Neural crest cell (in vitro differentiated cells): ENCODE results near the gene HBM. TPM values are rescaled to one million over a fixed set of nuclear protein-coding genes. Genes with fewer than 3 reads are reported as not detected.
"Not testable (repeated sequence)": the region's sequence is repeated elsewhere in the genome, so short reads cannot be mapped to it uniquely, and the experiment has no call there.

Experiments
- DNase-seq: peaks from one replicate; pipeline ENCODE4 v3.0.0; 2021; ENCODE audit warnings: low read depth, mixed read lengths, low spot score
- H3K27ac Mint-ChIP-seq: one replicate; pipeline ENCODE4 v1.8.0; 2021; ENCODE audit warnings: mild to moderate bottlenecking, mixed read lengths; ENCODE audit not compliant: unreplicated experiment
- H3K27me3 Mint-ChIP-seq: 2 replicates; pipeline ENCODE4 v1.8.0; 2021; ENCODE audit warnings: low read depth, mild to moderate bottlenecking, mixed read lengths
- H3K36me3 Mint-ChIP-seq: 2 replicates; pipeline ENCODE4 v1.8.0; 2021; ENCODE audit warnings: low read depth, mild to moderate bottlenecking, mixed read lengths
- H3K4me1 Mint-ChIP-seq: 2 replicates; pipeline ENCODE4 v1.8.0; 2021; ENCODE audit warnings: mixed read lengths
- H3K4me3 Mint-ChIP-seq: one replicate; pipeline ENCODE4 v1.8.0; 2021; ENCODE audit warnings: mild to moderate bottlenecking, mixed read lengths
- H3K9me3 Mint-ChIP-seq: 2 replicates; pipeline ENCODE4 v1.8.0; 2021; ENCODE audit warnings: mixed read lengths
- CTCF ChIP-seq: fragments of 200-600 bp; sonication (generic); conservative IDR thresholded peaks from 2 replicates; pipeline ENCODE4 v1.5.0; 2021; ENCODE audit warnings: antibody characterized with exemption, mild to moderate bottlenecking
- total RNA-seq: library from RNA; stranded (reverse); gene quantifications from 2 replicates; pipeline ENCODE4 v1.2.1, GENCODE V29; 2021

Gene HBM
- total RNA-seq, 1 donor from 2014 or later = not detected

- no peak for TF ChIP-seq CTCF
- no peaks in the 10 kb centered on the region for H3K36me3 Mint-ChIP-seq
- no peaks in the 10 kb centered on the region for H3K4me1 Mint-ChIP-seq
- no peaks in the 10 kb centered on the region for H3K9me3 Mint-ChIP-seq
- no peaks in the 10 kb centered on the region for H3K27me3 Mint-ChIP-seq
- no peak overlapping the region for H3K27ac Mint-ChIP-seq
- DNase-seq = no peak
- no peak overlapping the region for H3K4me3 Mint-ChIP-seq
Measured at GRCh38 chr16:119295-119694, 46.5 kb upstream of the HBM start.

DNA sequence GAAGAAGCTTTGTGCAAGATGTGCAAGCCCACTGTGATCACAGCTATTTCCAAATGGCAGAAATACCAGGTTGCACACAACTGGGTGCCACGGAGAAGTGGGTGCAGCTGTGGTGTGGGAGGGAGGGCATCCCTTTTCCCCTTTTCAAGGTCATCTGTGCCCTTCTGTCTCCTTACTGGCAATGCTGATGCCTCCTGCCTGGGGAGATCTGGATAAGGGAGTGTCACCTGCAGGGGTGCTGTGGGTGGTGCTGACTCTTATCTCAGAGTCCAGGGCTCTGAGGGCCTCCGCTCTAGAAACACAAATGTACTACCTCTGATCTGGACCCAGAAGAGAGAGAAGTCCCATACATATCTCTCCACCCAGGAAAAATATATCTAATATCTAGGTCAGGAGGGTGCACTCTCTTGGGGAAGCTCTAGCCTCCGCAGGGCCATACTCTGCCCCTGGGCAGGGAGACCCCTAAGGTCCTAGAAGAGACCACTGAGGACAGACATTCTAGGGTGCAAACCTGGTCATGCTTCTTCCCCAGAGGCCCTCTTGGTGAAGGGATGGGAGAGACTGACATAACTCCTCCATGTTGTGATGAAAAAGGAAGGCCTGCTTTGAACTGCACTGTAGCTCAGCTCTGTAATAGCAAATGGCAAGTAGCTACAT is 45.8 kb upstream of the HBM start:
- Mint-ChIP-seq H3K36me3 (no peaks in the 10 kb centered on the region), H3K4me3 (no peak overlapping the region), H3K27ac (no peak overlapping the region), H3K4me1 (no peaks in the 10 kb centered on the region), H3K9me3 (no peaks in the 10 kb centered on the region), H3K27me3 (no peaks in the 10 kb centered on the region)
- TF ChIP-seq CTCF = no peak
- no peak for DNase-seq

- H3K27ac Mint-ChIP-seq = peak overlapping the region; percentile 43
Measured at GRCh38 chr16:120756-121155, 45.0 kb upstream of the HBM start.

DNA sequence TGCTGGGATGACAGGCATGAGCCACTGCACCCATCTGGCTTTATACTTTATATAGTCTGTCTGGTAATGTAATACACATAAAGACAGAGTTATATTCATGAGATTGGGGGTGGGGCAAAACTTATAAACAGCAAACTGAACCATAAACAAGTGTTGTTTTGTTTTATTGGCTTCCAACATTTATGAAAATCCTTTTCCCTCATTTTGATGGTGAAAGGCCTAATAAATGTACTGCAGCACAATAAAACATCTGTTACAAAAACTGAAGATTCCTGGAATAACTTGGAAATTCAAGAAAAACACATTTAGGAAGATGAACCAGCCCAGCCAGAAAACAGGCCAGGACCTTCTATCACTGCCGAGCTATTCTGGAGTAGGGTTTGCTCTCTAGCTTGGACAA is 43.4 kb upstream of the HBM start:
- Mint-ChIP-seq H3K4me1 (no peaks in the 10 kb centered on the region), H3K27ac (no peak overlapping the region)

More at GRCh38 chr16:120756-121155, 45.0 kb upstream of the HBM start:
- TF ChIP-seq CTCF = no peak
- Mint-ChIP-seq H3K9me3 (no peaks in the 10 kb centered on the region), H3K4me3 (no peak overlapping the region), H3K36me3 (no peaks in the 10 kb centered on the region), H3K27me3 (no peaks in the 10 kb centered on the region), H3K4me1 (no peaks in the 10 kb centered on the region)
- DNase-seq = no peak

DNA sequence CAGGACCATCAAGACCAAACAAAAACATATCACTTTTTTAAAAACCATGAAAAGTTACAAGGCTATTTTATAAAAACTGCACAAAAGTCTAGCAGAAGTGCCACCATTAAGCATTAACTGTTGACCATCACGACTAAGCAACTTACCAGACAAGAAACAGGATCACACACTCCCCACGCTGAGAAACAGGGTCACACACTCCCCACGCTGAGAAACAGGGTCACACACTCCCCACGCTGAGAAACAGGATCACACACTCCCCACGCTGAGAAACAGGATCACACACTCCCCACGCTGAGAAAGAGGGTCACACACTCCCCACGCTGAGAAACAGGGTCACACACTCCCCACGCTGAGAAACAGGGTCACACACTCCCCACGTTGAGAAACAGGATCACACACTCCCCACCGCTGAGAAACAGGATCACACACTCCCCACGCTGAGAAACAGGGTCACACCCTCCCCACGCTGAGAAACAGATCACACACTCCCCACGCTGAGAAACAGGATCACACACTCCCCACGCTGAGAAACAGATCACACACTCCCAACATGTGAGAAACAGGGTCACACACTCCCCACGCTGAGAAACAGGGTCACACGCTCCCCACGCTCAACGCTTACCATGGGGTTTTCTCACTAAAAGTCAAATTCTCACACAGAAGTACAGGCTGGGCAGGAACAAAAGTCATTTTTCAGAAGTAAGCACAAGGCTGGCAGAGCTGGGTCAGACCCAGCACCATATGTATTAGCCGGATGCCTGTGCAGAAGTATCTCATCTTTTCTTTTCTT is 42.0 kb upstream of the HBM start:
- not testable (repeated sequence) for H3K27me3 Mint-ChIP-seq, H3K4me1 Mint-ChIP-seq, DNase-seq, H3K9me3 Mint-ChIP-seq, H3K36me3 Mint-ChIP-seq, H3K4me3 Mint-ChIP-seq
- peak overlapping the region; percentile 5 for H3K27ac Mint-ChIP-seq

More for the DNA sequence above, 43.4 kb upstream of the HBM start:
- H3K4me3 Mint-ChIP-seq = no peak overlapping the region
- no peak for TF ChIP-seq CTCF
- H3K27me3 Mint-ChIP-seq = no peaks in the 10 kb centered on the region
- H3K9me3 Mint-ChIP-seq = no peaks in the 10 kb centered on the region
- DNase-seq = no peak
- no peaks in the 10 kb centered on the region for H3K36me3 Mint-ChIP-seq

DNA sequence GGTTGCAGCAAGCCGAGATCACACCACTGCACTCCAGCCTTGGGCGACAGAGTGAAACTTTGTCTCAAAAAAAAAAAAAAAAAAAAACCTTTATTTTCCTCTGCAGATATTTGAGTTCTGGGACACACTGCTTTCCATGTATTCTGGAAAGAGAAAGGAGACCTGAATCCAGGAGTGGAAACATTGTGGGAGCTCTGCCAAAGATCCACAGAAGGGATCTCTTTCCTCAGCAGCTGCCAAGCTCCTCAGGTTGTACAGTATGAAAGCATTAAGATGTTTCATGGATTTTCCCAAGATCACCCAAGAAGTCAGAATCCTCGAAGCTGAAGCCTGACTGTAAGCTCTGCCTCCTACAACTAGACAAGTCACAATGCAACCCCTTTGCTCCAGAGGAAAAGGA is 40.8 kb upstream of the HBM start:
- no peak for TF ChIP-seq CTCF
- Mint-ChIP-seq H3K4me3 (no peak overlapping the region), H3K36me3 (no peaks in the 10 kb centered on the region), H3K27me3 (no peaks in the 10 kb centered on the region), H3K9me3 (no peaks in the 10 kb centered on the region), H3K27ac (no peak overlapping the region), H3K4me1 (no peaks in the 10 kb centered on the region)
- no peak for DNase-seq
